HEK293T (cell line): ENCODE measurements around the gene RNF14.

Experiments
- ARNT ChIP-seq: fragments of 450-650 bp; IDR thresholded peaks from 2 replicates; pipeline ENCODE4 v1.6.1; 2017; ENCODE audit warnings: mild to moderate bottlenecking
- BHLHE40 ChIP-seq: fragments of 450-650 bp; IDR thresholded peaks from 2 replicates; pipeline ENCODE4 v1.6.1; 2016; ENCODE audit warnings: mild to moderate bottlenecking, moderate library complexity, borderline replicate concordance
- CTBP1 ChIP-seq: fragments of 450-650 bp; IDR thresholded peaks from 2 replicates; pipeline ENCODE4 v1.6.1; 2016; ENCODE audit warnings: borderline replicate concordance
- ELF4 ChIP-seq: fragments of 450-650 bp; IDR thresholded peaks from 2 replicates; pipeline ENCODE4 v1.6.1; 2017; ENCODE audit warnings: antibody characterized with exemption
- FOXA1 ChIP-seq: fragments of 450-650 bp; IDR thresholded peaks from 2 replicates; pipeline ENCODE4 v1.6.1; 2016; ENCODE audit warnings: mild to moderate bottlenecking
- FOXK2 ChIP-seq: fragments of 450-650 bp; IDR thresholded peaks from 2 replicates; pipeline ENCODE4 v1.6.1; 2016; ENCODE audit warnings: mild to moderate bottlenecking
- FOXM1 ChIP-seq: fragments of 450-650 bp; IDR thresholded peaks from 2 replicates; pipeline ENCODE4 v1.6.1; 2017; ENCODE audit warnings: mild to moderate bottlenecking, borderline replicate concordance
- L3MBTL2 ChIP-seq: fragments of 450-650 bp; conservative IDR thresholded peaks from 2 replicates; pipeline ENCODE4 v1.6.1; 2016; ENCODE audit warnings: mild to moderate bottlenecking
- NFRKB ChIP-seq: fragments of 450-650 bp; IDR thresholded peaks from 2 replicates; pipeline ENCODE4 v1.6.1; 2016; ENCODE audit warnings: mild to moderate bottlenecking, moderate library complexity
- SP1 ChIP-seq: fragments of 450-650 bp; IDR thresholded peaks from 2 replicates; pipeline ENCODE4 v1.6.1; 2017
- SUZ12 ChIP-seq: fragments of 450-650 bp; IDR thresholded peaks from 2 replicates; pipeline ENCODE4 v1.6.1; 2016; ENCODE audit warnings: mild to moderate bottlenecking
- TARDBP ChIP-seq: fragments of 450-650 bp; IDR thresholded peaks from 2 replicates; pipeline ENCODE4 v1.6.1; 2016
- ZNF384 ChIP-seq: fragments of 450-650 bp; IDR thresholded peaks from 2 replicates; pipeline ENCODE4 v1.6.1; 2016
- TF ChIP-seq, protein P1 (sequence below): fragments of 450-650 bp; IDR thresholded peaks from 2 replicates; pipeline ENCODE4 v1.6.1; 2016

- TF ChIP-seq FOXK2 (no peak), BHLHE40 (no peak), TARDBP (no peak), SUZ12 (no peak), FOXM1 (no peak), SP1 (no peak), L3MBTL2 (no peak), FOXA1 (no peak), NFRKB (no peak), ELF4 (no peak), CTBP1 (no peak), ARNT (no peak), ZNF384 (no peak)
- TF ChIP-seq, protein P1, sequence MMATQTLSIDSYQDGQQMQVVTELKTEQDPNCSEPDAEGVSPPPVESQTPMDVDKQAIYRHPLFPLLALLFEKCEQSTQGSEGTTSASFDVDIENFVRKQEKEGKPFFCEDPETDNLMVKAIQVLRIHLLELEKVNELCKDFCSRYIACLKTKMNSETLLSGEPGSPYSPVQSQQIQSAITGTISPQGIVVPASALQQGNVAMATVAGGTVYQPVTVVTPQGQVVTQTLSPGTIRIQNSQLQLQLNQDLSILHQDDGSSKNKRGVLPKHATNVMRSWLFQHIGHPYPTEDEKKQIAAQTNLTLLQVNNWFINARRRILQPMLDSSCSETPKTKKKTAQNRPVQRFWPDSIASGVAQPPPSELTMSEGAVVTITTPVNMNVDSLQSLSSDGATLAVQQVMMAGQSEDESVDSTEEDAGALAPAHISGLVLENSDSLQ = no peak
Observed at GRCh38 chr5:141995656-141996055, 26.8 kb downstream of the RNF14 start.
